D721Med (cell line): Measurements from ENCODE around the gene HIBADH.
"Not testable (repeated sequence)": the region's sequence is repeated elsewhere in the genome, so short reads cannot be mapped to it uniquely, and the experiment has no call there.

Experiments used
- DNase-seq: peaks from one replicate; pipeline ENCODE4 v3.0.0; 2011; ENCODE audit warnings: low spot score; ENCODE audit not compliant: insufficient read length
- FAIRE-seq: peaks from 2 replicates; lab custom pipeline; 2011; peaks lifted over from hg19 to GRCh38; lab: Jason Lieb, UNC
- CTCF ChIP-seq: IDR thresholded peaks from 2 replicates; pipeline ENCODE4 v1.5.1; 2012; ENCODE audit warnings: mild to moderate bottlenecking, control low read depth; ENCODE audit not compliant: insufficient read depth; ENCODE audit errors: missing control alignments

The HIBADH gene

GRCh38 chr7:27587429-27587828 lies 75.3 kb downstream of the HIBADH start:
- TF ChIP-seq CTCF, result no peak
- DNase-seq (no peak), FAIRE-seq (no peak)

- no peak for TF ChIP-seq CTCF
- DNase-seq (peak; percentile 28), FAIRE-seq (peak; percentile 94)
Observed at GRCh38 chr7:27586825-27587224, 75.9 kb downstream of the HIBADH start.

- no peak for FAIRE-seq
- no peak for DNase-seq
- no peak for TF ChIP-seq CTCF
Observed at GRCh38 chr7:27585781-27586447, 76.8 kb downstream of the HIBADH start.

- DNase-seq (no peak), FAIRE-seq (peak; percentile 25)
- no peak for TF ChIP-seq CTCF
Observed at GRCh38 chr7:27581906-27582305, 80.8 kb downstream of the HIBADH start.

GRCh38 chr7:27581119-27581518 lies 81.6 kb downstream of the HIBADH start:
- FAIRE-seq, result no peak
- DNase-seq, result no peak
- no peak for TF ChIP-seq CTCF

GRCh38 chr7:27579565-27579964 lies 83.1 kb downstream of the HIBADH start:
- no peak for TF ChIP-seq CTCF
- no peak for FAIRE-seq
- no peak for DNase-seq

- not testable (repeated sequence) for FAIRE-seq, DNase-seq
Observed at GRCh38 chr7:27578169-27578568, 84.5 kb downstream of the HIBADH start.
